HL-60 (cell line): ENCODE data around the gene NNMT.

Experiments used
- DNase-seq, 2 experiments: peaks; one replicate each; pipeline ENCODE4 v3.0.0-alpha.2; 2010 to 2020; ENCODE audit warnings: low read depth in 1 of 2, low spot score in 1 of 2
- H3K27ac ChIP-seq: fragments of 250-450 bp; sonication (Bioruptor Pico); replicated peaks from 2 replicates; pipeline ENCODE4 v1.5.1; 2020; ENCODE audit warnings: mild to moderate bottlenecking, moderate library complexity
- H3K27me3 ChIP-seq: fragments of 250-450 bp; sonication (Bioruptor Pico); 2 replicates; pipeline ENCODE4 v1.5.1; 2021; ENCODE audit warnings: mild to moderate bottlenecking, moderate library complexity; ENCODE audit not compliant: insufficient read depth, poor library complexity, severe bottlenecking
- H3K4me3 ChIP-seq: replicated peaks from 2 replicates; pipeline ENCODE4 v1.5.1; 2011; ENCODE audit warnings: mild to moderate bottlenecking, control low read depth, low read length; ENCODE audit not compliant: insufficient read depth
- GABPA ChIP-seq: IDR thresholded peaks from 2 replicates; pipeline ENCODE4 v1.6.1; 2012; ENCODE audit warnings: low read depth
- POLR2AphosphoS5 ChIP-seq: IDR thresholded peaks from 2 replicates; pipeline ENCODE4 v1.6.1; 2012; ENCODE audit warnings: low read depth
- SPI1 ChIP-seq: IDR thresholded peaks from 2 replicates; pipeline ENCODE4 v1.6.1; 2012; ENCODE audit warnings: low read depth, mild to moderate bottlenecking, borderline replicate concordance
- TF ChIP-seq, protein P1 (sequence below): IDR thresholded peaks from 2 replicates; pipeline ENCODE4 v1.6.1; 2012; ENCODE audit warnings: low read depth; ENCODE audit not compliant: insufficient replicate concordance
- TF ChIP-seq, protein P2 (sequence below): IDR thresholded peaks from one replicate; pipeline ENCODE4 v1.5.1; 2011; ENCODE audit warnings: low read length, control low read depth, inconsistent platforms; ENCODE audit not compliant: insufficient read depth

The NNMT gene

DNA sequence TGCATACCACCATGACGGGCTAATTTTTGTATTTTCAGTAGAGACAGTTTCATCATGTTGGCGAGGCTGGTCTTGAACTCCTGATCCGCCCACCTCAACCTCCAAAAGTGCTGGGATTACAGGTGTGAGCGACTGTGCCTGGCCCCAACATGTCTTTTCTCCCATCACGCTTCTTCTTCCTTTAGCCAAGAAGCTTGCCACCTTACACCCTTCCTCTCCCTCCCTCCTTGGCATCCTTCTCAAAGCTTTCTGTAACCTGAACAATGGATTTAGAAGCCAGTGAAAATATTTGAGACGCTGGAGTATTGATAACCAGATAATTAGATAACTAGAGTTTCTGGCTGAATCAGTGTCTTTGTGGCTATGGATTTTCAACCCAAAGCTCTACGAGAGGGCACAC, 11.3 kb upstream of the NNMT start:
- no peak overlapping the region for H3K27ac ChIP-seq
- TF ChIP-seq SPI1 (no peak), GABPA (no peak), POLR2AphosphoS5 (no peak)
- TF ChIP-seq, protein P1, sequence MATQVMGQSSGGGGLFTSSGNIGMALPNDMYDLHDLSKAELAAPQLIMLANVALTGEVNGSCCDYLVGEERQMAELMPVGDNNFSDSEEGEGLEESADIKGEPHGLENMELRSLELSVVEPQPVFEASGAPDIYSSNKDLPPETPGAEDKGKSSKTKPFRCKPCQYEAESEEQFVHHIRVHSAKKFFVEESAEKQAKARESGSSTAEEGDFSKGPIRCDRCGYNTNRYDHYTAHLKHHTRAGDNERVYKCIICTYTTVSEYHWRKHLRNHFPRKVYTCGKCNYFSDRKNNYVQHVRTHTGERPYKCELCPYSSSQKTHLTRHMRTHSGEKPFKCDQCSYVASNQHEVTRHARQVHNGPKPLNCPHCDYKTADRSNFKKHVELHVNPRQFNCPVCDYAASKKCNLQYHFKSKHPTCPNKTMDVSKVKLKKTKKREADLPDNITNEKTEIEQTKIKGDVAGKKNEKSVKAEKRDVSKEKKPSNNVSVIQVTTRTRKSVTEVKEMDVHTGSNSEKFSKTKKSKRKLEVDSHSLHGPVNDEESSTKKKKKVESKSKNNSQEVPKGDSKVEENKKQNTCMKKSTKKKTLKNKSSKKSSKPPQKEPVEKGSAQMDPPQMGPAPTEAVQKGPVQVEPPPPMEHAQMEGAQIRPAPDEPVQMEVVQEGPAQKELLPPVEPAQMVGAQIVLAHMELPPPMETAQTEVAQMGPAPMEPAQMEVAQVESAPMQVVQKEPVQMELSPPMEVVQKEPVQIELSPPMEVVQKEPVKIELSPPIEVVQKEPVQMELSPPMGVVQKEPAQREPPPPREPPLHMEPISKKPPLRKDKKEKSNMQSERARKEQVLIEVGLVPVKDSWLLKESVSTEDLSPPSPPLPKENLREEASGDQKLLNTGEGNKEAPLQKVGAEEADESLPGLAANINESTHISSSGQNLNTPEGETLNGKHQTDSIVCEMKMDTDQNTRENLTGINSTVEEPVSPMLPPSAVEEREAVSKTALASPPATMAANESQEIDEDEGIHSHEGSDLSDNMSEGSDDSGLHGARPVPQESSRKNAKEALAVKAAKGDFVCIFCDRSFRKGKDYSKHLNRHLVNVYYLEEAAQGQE = no peak
- TF ChIP-seq, protein P2, sequence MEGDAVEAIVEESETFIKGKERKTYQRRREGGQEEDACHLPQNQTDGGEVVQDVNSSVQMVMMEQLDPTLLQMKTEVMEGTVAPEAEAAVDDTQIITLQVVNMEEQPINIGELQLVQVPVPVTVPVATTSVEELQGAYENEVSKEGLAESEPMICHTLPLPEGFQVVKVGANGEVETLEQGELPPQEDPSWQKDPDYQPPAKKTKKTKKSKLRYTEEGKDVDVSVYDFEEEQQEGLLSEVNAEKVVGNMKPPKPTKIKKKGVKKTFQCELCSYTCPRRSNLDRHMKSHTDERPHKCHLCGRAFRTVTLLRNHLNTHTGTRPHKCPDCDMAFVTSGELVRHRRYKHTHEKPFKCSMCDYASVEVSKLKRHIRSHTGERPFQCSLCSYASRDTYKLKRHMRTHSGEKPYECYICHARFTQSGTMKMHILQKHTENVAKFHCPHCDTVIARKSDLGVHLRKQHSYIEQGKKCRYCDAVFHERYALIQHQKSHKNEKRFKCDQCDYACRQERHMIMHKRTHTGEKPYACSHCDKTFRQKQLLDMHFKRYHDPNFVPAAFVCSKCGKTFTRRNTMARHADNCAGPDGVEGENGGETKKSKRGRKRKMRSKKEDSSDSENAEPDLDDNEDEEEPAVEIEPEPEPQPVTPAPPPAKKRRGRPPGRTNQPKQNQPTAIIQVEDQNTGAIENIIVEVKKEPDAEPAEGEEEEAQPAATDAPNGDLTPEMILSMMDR = no peak
- no peaks in the 10 kb centered on the region for H3K27me3 ChIP-seq
- H3K4me3 ChIP-seq = no peak overlapping the region
- no peak for DNase-seq

DNA sequence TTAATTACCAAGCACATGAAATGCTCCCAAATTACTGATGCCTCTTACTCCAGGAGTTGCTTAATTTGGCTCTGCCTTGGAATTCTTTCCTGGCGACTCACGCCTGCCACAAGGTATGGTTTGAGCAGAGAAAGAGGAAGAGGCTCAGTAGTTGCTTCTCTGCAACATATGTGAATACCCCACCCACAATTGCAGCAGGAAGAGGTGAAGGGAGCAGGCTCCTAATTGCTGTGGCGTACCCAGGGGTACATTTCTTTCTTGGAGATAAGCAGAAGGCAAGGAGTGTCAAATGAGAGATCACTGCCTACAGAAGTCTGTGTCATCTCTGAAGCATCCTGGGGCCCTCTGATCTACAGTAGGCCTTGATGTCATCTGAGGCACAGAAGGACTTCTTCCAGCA, 10.6 kb upstream of the NNMT start:
- Histone ChIP-seq H3K4me3 (no peak overlapping the region), H3K27ac (no peak overlapping the region), H3K27me3 (no peaks in the 10 kb centered on the region)
- DNase-seq = no peak
- no peak for TF ChIP-seq SPI1
- TF ChIP-seq, protein P2 = no peak
- TF ChIP-seq POLR2AphosphoS5 = no peak
- TF ChIP-seq GABPA = no peak
- TF ChIP-seq, protein P1 = no peak

DNA sequence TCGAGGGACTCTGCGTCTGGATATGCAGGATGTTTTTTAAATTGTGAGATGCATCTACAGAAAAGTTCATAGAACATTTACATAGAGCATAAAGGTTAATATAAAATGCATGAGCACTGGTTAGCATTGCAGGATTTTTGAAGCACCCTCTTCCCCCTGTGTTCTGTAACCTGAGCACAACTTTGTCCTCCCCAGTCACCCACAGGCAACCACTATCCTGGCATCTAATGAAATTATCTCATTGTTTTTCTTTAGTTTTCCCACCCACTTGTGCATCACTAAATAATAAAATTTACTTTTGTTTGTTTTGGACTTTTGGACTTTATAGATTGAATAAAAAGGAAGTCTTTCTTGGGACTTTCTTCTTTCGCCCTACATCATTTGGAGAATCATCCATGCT, 10.0 kb upstream of the NNMT start:
- Histone ChIP-seq H3K27ac (no peak overlapping the region), H3K4me3 (no peak overlapping the region), H3K27me3 (peaks cover 4% of the 10 kb centered on the region)
- DNase-seq = no peak
- no peak for TF ChIP-seq SPI1

DNA sequence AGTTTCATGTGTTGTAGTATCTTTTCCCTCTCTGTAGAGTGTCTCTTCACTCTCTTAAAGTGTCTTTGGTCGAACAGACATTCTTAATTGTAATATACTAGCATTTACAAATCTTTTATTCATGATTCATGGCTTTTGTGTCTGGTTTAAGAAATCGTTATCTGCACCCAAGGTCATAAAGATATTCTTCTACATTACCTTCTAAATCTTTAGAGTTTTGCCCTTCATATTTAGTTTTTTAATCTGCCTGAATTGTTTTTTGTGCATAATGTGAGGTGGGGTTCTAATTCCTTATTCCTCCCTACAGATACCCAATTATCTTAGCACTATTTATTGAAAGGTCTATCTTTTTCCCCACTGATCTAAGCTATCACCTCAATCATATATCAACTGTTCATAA, 9.0 kb upstream of the NNMT start:
- peaks cover 4% of the 10 kb centered on the region for H3K27me3 ChIP-seq
- no peak overlapping the region for H3K4me3 ChIP-seq
- DNase-seq = no peak
- H3K27ac ChIP-seq = no peak overlapping the region
- TF ChIP-seq, protein P1 = no peak
- TF ChIP-seq POLR2AphosphoS5 (no peak), SPI1 (no peak), GABPA (no peak)
- TF ChIP-seq, protein P2 = no peak
